K562 treated with DMSO at 1 percent for 12 hours (cell line): ENCODE results near the gene ASTN2. TPM values are rescaled to one million over a fixed set of nuclear protein-coding genes. Genes with fewer than 3 reads are reported as not detected.

Experiments
- total RNA-seq: library from RNA; unstranded; fragments of 300-600 nt; gene quantifications from 2 replicates; pipeline ENCODE4 v1.2.3, GENCODE V29; 2022; ENCODE audit not compliant: insufficient read depth

Gene ASTN2, protein sequence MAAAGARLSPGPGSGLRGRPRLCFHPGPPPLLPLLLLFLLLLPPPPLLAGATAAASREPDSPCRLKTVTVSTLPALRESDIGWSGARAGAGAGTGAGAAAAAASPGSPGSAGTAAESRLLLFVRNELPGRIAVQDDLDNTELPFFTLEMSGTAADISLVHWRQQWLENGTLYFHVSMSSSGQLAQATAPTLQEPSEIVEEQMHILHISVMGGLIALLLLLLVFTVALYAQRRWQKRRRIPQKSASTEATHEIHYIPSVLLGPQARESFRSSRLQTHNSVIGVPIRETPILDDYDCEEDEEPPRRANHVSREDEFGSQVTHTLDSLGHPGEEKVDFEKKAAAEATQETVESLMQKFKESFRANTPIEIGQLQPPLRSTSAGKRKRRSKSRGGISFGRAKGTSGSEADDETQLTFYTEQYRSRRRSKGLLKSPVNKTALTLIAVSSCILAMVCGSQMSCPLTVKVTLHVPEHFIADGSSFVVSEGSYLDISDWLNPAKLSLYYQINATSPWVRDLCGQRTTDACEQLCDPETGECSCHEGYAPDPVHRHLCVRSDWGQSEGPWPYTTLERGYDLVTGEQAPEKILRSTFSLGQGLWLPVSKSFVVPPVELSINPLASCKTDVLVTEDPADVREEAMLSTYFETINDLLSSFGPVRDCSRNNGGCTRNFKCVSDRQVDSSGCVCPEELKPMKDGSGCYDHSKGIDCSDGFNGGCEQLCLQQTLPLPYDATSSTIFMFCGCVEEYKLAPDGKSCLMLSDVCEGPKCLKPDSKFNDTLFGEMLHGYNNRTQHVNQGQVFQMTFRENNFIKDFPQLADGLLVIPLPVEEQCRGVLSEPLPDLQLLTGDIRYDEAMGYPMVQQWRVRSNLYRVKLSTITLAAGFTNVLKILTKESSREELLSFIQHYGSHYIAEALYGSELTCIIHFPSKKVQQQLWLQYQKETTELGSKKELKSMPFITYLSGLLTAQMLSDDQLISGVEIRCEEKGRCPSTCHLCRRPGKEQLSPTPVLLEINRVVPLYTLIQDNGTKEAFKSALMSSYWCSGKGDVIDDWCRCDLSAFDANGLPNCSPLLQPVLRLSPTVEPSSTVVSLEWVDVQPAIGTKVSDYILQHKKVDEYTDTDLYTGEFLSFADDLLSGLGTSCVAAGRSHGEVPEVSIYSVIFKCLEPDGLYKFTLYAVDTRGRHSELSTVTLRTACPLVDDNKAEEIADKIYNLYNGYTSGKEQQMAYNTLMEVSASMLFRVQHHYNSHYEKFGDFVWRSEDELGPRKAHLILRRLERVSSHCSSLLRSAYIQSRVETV (N-terminal part only)
- 0.66 and 2.2 TPM in 2 replicates for total RNA-seq

DNA sequence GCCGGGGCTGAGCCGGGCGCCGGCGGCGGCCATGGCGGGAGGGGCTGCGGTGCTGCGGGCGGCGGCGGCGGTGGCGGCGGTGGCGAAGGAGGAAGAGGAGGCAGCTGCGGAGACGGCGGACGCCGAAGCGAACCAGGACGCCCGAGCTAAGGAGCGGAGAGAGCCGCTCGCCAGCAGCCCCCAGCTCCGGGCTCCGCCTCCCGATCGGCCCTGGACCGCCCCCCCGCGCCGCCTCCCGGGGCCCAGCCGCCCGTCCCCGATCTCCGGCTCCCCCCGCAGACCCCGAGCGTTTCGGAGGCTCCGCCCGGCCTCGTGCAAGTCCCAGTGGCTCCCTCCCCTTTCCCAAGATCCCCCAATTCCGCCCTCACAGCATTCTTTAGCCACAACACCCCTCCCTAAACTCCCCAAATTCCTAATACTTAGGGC, at the start of gene ASTN2:
Gene ASTN2 (minus strand): TSS at position 152 of the 426 bp plus-strand sequence. CDS start 119 bp downstream, at position 33.

DNA sequence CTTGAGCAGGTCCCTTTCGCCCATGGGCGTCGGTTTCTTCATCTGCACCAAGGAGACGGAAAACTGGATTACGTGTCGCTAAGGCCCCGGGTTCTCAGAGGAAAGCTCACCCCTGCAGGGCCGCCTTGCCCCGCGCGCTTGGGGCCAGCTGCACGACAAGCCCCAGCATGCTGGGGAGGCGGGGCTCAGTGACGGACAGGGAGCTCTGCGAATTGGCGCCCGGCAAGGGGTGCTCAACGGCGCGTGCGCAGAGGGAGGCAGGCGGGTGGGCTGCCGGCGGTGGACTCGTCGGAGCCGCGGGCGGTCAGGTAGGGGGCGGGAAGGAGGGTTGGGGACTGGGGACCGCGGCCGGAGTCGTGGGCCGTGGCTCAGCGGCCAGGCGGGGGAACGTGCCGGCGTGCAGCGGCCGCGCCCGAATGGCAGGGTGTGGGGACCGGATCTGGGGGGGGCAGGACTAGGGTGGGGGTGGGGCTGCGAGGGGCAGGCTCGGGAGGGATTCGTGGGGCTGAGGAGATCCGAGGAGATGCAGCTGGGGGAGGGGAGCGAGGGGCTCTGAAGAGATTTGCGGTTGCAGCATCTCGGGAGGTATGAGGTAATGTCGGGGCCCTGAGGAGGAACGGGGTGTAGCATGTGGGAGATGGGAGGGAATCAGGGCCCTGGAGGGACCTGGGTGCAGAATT, 727.6 kb downstream of the ASTN2 start, which contains the start of gene TRIM32:
Gene TRIM32 (plus strand): TSS at position 232 of the 680 bp plus-strand sequence. CDS start 10,438 bp downstream, outside the sequence.

